Measurements from ENCODE around the gene GADD45GIP1.

DNA sequence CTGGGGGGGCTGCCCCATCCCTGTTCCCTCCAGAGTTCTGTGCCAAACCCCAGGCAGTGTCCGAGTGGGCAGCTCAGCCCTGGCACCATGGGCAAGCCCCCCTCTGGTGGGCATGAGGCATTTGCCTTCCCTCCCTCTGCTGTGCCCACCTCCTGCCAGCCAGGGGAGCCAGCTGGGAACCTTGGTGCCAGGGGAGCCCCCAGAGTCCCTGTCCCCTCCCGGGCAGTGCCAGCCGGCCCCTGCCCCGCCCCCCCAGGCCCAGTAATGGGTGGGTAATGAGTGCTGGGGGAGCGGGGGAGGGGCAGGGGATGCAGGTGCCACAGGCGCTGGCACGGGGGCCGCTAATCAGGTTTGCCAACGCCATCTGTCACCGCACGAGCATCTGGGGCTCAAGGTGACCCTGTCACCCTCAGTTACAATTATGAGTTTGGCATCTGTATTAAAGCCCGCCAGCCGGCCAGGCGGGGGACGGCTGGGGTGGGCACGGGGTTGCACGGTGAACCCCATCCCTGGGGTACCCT is 18.3 kb upstream of the GADD45GIP1 start:
- TF ChIP-seq POLR2A (IDR thresholded peaks at IDR 0.05): no peak
- TF ChIP-seq CTCF (IDR thresholded peaks at IDR 0.05): no peak
